ENCODE measurements around the gene ERI3.

ERI3 gene

DNA sequence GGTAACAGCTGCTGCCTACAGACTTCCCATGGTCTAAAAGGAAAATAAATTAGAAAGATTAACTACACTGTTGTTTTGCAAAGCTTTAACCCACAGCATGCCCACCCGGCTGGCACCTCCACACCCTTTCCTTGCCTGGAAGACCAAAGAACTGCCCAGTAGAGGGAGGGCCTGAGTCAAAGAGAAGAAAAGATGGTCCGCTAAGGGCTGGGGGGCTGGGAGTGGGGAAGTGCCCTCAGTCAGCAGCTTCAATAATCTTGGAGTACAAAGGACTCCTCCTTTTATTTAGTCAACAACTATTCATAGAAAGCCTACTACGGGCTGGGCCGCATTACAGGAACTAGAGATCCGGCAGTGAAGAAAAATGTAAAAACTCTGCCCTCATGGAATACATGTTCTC is 40.6 kb downstream of the ERI3 start:
- DNase-seq = no peak

DNA sequence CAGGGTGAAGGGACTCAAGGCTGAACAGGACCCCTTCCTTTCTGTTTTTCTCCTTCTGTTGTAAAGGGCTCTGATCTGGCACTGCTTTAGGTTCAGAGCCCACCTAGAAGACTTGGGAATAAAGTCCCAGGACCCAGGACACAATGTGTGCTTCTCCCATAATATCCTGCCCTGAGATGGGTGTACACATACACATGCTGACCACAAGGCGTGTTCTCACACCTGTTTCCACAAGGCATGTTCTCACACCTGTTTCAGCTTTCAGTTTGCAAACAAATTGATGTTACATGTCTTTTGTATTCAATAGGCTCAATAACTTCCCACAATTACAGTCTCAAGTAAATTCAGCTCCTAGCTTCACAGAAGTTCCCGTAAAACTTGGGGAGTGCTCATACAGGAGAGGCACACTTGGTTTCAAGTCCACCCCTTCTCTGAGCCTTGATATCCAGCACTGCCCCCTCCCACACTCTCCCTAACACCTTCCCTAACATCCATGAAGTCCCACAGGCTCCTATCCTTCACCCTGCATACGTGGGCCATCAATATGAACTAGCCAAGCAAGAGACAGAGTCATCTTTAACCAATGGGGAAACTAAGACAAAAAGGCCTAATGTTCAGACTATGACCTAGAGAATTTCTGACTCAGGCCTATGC is 41.7 kb downstream of the ERI3 start:
- DNase-seq = no peak

DNA sequence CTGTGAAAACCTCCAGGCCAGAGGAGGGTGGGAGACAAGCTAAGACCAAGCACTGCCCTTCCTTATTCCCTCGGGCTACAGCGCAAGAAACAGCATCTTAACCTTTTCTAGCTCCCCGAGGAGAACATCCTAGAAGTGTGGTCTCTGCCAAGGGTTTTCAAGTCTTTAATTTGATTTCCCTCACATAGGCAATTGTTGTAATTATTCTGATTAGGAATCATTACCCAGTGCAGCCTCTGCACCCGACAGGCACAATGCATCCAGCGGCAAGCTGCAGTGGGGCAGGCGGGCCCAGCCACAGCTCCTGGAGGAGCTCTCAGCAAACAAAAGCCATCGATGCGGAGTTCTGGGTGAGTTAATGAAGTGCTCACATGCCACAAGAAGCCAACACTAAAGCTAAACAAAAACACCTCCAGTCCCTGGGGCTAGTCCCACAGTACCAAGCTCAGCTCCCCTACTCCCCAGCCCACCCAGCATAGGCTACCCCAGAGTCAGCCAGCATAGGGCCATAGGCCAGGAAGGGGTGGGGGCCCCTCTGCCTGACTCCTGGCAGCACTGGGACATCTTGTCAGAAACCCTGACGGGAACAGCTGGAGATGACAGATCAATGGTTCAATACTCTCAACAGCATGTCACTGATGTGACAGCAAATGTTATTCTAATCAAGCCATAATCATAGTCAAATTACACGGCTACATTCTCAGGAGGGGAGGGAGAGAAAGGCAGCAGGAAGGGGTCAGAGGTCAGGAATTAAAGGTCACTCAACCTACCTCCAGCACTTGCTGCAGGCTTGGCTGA is 42.5 kb downstream of the ERI3 start:
- DNase-seq = no peak

DNA sequence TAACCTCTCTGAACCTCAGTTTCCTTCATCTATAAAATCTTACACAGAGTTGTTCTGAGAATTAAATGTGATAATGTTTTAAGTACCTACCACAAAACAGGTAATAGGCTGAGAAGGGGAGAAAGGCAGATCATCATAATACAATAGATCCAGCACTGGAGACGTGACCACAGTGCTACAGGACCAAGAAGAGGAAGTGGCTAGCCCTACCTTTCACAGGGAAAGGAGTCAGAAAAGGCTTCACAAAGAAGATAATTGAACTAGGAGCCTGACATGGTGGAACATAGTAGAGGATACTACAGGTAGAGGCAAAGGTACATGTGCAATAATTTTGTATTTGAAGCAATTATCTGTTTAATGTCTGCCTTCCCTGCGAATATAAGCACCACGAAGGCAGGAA is 45.1 kb downstream of the ERI3 start:
- no peak for DNase-seq

DNA sequence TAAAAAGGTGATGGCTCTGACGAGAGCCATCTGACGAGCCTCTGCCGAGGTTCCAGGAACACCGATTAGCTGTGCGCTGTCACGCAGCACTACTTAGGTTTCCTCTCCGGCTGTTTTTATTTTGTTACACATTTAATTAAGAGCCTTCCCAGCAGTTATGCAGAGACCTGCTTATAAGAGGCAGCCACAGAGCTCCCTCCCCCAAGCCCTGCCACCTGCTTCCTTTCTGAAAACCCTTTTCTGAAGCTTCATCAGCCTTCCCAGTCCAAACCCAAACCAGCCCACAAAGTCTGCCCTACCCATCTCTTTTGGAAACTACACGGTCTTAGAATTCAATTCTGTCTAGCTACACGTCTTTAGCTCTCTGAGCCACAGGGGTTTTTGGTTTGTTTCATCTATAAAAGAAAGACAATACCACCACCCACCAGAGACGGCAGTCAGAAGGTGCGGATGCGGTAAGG is 49.1 kb downstream of the ERI3 start:
- no peak for DNase-seq

DNA sequence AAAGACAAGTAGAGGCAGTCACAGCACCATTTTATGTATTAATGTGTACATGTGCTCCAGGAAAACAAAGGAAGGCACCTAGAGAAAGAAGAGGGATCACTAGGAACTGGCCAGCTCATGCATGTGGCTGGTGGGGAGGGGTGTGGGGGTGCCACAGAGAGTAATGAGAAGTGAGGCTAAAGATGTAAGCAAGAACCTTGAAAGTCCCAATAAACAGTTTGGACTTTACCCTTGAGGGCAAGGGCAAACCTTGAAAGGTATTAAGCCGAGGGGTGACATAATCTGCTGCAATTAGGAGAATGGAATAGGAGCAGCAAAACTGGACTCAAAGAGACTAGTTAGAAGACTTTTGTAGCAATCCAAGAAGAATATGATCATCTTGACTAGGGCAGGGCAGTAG is 51.5 kb downstream of the ERI3 start:
- DNase-seq = no peak

DNA sequence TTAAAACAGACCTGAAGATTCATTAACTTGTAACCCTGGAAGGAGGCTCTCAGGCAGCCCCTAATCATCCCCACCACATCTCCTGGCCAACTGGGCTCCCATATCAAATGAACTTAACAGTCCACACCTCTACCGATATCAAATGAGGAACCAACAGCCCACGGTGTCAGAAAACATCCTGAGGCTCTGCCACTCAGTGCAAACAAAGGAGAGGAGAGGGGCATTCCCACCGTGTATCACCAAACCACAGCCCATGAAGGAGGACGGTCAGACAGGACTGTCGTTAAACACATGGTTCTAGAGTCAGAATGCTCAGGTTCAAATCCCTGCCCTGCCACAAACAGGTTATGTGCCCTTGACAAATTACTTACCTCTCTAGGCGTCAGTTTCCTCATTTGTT is 52.5 kb downstream of the ERI3 start:
- DNase-seq = no peak

DNA sequence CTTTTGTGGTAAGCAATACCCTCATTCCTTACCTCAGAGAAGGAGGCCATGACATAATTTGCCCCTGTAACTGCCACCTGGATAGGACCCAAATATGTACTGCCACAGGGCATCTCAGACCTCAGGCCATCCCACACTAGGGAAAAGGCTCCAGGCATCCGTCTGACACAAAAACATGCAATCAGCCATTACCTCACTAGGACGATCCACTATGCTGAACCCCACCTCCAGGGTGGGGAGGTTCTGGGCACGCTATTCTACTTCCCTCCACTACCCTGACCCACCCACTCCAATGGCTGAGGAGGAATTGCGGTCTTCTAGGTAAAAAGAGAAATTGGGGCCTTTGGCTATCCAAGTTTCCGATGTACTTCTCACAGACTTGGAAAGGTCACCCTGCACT is 53.6 kb downstream of the ERI3 start:
- DNase-seq = no peak

DNA sequence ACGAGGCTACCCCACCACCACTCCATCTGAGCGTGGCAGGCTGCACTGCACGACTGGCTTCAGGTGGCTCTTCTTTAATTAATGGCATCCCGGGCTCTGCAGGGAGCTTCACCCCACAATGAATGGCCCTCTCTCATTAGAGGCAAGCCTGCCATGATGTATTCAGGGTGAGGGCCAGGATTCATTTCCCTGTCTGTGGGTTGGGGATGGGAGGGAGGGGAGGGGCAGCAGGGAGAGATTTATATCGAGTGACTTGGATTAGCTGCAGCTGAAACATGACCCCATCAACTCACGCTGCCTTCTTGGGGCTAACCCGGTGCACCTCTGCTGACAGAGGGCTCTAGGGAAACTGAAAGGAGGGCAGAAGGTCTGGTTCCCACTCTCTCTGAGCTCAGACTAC is 54.2 kb downstream of the ERI3 start:
- no peak for DNase-seq

DNA sequence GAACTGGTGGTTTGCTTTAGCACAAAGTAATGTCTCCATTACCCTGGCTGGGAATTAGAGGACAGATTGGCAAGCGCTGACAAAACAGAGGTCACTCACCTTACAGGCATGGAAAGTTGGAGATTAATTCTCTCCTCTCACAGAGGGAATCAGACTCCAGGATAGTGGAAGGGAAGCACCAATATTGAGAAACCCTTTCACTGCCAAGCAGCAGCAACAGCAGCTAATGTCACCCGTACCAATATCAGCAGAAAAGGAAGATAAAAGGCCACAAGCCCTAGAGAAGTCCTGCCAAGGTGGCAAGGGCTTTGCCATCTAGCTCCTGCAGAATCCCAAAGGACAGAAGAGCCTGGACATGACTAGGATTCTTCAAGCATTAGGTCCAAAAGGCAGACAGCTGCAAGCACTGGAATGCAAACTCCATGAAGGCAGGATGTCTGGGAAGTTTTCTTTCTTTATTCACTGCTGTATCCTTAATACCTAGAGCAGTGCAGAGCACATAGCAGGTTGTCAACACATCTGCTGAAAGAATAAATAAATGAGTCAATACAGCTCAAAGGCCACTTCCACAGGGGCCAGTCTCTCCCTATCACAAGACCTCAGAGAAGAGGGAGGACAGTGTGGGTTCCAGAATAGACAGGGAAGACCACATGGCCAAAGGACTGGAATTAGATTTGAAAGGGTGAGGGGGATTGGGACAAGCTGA is 57.2 kb downstream of the ERI3 start:
- DNase-seq = no peak

DNA sequence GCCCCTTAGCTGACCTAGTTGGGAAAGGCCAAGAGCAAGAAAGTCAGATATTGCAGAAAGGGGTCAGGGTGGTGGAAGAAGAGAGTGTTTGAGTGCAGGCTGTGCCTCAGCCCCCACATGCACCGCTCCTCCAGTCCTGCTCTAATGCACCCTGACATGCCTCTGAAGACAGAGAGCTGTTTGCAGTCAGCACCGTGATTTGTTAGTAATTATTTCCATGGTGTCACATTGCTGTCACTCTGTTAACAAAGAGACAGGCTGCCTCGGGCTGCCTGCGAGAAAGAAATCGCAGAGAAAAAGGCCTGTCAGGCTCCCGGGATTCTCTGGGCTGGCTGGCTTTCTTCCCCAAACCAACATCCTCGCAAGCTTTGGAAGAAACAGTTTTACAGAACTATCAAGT is 58.3 kb downstream of the ERI3 start:
- no peak for DNase-seq

DNA sequence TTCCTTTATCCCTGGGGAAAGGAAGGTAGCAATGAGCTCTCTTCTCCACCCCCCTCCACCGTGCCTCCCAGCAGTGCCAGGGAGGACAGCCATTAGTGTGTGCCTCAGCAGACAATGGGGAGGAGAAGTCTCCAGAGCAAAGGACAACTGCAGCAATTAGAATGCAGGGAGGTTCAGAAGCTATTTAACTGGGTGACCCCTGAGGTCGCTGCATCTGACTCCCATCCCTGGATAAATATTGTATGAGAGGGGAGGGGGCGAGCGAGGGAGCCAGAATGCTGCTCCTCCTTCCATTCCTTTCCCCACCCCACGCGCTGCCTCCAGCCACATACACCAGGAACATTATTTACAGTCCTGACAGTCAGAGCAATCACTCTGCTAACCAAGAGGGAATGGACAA is 59.0 kb downstream of the ERI3 start:
- no peak for DNase-seq

DNA sequence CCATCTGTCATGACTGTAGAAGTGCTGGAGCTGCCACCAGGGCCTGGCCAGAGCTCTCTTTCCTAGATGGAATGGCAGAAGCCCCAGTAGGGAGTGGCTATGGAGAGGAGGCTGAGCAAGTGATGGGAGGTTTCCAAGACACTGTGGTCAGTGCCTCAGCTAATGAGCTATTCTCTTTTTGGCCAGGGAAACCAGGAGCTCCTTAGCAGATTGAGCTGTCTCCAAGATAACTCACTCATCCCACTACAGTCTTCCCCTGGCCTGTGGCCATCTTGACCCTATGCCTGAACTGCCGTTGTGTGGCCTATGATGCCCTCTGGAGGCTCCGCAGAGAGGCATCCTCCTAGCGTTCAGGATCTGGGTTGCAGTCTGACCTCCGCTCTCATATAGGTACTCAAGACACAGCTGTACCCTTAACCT is 60.5 kb downstream of the ERI3 start:
- no peak for DNase-seq

DNA sequence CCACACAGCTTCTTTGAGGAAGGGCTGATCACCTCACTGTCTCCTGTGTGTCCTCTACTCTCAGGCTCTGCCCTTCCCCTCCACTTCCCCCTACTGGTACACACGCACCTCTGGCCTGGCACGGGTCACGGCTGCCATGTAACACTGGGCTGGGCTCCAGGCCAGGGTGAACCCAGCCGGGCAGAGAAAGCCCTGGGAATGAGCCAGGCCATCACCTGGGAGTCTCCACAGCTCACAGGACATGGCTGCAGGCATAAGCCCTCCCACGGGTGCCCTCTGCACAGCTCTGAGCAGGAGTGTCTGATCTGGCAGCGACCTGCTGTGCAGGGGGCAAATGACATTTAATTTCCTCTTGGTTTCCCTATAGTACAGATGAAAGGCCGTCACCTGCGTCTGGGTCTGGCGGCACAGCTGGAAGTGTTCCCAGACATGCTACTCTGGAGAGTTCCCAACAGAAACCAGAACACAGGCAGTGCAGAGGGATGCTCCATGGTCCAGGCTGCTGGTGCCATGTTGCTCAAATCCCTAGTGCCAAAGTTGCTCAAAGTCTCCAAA is 61.2 kb downstream of the ERI3 start:
- no peak for DNase-seq

DNA sequence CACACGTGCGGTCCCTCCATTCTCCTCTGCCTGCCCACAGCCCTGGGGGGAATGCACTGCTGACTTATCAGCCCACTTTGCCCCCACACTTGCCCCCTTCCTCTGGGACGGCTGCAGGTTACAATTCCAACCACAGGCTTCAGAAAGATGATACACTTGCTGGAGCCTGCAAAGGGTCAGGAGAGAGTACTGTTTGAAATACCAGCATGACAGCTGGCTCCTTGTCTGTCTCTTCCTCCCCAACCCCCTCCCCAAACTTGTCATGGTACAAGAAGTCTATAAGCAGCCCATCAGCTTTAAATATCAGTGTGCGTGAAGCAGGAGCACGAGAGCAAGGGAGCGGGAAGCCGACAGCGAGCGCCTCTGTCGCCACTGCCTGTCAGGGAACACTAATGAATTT is 62.4 kb downstream of the ERI3 start:
- DNase-seq = no peak

DNA sequence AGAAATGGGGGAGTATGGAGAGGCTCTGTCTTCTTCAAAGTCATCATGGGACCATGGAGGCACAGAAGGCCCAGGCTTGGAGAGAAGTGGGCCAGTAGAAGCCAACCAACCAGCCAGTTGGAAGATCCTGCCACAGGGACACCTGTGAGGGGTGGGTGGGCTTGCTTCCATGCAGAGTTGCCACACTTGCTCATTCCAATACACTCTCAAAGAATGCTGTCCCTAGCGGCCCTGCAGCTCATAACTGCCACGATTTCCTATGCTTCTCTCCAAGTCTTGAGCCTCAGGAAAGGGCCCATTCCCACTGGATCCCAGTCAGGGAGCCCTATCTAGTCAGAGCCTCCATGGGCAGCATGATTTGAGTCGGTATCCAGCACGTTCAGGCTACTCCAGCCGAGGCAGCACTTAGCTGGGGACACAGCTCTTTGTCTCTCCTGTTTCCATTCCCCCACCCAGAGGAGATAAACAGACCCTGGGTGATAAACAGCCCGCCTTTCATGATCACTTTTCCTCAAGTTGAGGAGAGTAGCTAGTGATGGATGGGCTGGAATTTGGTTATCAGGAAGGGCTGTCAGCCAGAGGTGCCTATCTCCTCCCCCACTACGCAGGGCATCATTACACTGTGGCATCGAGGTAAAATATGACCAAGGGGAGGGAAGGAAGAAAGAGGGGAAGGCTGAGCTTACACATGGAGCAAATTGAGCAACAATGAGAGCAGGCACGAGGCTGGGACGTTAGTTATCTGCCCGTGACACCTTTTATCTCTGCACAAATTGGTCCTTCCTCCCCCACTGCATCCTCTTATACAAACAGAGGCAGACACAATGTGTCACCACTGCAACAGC is 64.6 kb downstream of the ERI3 start:
- no peak for DNase-seq

DNA sequence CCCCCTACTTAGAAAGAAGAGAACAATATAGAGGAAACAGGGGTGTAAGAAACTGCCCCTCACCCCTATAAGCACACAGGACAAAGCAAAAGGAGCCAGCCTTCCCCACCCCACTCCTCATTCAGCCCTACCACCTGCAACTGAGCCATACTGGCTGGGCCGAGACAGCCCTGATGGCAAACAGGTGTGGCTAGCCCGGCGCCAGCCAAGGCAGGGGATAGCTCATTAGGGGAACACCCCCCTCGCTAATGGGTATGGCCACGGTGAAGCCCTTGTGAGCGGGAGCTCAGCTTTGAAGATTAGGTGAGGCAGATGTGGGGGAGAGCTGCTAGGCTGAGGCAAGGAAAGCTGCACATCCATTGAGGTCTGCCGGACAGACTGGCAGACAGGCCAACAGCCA is 65.5 kb downstream of the ERI3 start:
- no peak for DNase-seq

DNA sequence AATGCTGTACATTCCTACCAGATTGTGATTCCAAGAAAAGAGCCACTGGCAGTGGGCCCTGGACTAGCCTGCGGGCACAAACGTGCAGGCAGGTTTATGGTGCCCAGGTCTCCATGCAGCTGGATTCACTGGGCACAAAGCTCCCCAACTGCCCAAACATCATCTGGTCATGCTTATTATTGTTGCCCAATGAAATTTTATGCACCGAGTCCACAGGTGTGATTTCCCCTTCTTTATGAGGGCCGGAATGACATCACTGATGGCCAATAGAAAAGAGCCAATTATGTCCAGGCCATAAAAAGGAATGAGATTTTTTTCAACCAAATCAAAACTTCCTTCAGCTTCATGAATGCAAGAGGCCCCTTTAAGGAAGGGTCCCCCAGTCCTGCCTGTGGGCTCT is 66.2 kb downstream of the ERI3 start:
- no peak for DNase-seq

DNA sequence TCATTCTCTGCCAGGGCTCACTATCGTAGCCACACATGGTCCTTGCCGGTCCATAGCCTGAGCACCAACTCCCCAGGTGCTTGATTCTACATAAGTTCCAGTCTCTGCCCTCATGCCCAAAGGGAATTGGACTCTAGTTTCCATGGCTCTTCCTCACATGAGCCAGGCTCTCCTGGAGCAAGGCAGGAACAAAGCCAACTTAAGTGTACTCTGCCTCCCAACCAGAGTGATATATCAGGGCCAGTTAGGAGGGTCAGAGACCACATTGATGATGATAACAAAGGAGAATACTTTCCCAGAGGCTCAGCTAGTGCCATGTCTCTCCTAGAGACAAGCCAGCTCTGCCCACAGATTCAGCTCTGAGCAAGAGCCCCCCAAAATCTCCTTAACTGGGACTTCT is 70.9 kb downstream of the ERI3 start:
- DNase-seq = no peak

DNA sequence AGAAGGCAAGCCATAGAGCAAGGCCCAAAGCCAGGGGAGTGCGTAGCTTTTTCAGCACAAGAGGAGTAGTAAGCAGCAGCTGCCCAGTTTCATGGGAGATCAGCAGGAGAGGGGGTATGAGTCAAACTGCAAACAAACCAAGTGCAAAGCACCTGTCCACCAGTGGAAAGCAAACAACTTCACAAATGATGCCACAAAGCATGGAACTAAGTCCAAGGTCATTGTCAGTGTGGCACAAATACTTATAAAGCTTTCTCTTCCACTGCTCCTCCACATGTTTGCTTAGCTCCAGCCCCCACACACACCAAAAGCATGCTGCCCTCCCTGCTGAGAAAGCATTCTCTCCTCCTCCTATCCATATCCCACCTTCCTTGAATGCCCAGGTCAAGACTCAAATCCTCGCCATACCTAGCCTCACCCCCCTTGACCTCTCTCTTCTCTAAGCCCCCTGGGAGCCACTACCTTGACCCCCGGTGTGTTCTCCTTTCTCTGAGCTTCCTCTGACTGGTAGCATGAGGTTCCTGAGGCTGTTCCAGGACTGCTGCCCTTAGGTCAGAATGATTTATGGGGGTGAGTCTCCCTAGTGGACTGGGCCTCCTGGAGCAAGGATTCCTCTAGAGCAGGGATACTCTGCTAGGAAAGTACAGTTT is 71.4 kb downstream of the ERI3 start:
- DNase-seq = no peak

DNA sequence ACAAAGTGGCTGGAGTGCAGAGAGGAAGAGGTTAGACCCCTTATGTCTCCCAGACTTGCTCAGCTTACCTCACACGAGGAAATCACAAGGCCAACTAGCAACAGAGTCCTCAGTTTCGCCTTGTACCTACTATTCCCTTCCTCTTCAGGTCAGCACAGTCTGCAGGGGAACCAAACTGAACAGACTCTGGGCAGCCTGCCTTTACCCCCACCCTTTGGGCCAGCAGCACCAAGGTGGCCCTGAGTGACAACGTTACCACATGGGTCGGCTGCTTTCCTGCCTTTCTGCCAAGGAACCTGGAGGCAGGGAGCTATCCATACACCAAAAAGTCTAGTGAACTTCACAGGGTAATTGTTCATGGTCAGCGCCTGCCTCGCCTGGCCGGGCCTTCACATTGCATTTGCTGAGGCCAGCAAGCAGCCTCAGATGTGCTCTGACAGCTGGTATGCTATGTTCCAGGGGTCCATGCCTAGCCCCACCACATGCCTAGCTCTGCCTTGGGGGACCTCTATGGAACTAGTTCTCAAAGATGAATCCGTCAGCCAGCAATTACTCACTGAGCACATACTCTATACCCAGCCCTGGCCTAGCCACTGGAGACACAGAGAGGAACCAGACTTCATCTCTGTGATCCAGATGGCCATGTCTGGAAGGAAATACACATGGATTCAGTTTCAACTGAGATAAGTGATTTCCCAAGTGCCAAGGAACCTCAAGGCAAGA is 72.2 kb downstream of the ERI3 start:
- no peak for DNase-seq

Data from activated CD4-positive, CD25-positive, alpha-beta regulatory T cell treated with anti-CD3 and anti-CD28 coated beads, Interleukin-2, amount 50 U/mL, for 72 hours (primary cell).